ENCODE data around the gene P2RY6. TPM values are rescaled to one million over a fixed set of nuclear protein-coding genes. Genes with fewer than 3 reads are reported as not detected.

P2RY6 gene
- total RNA-seq, 2 experiments from 2014 or later: not detected

GRCh38 chr11:73316422-73316821, 44.3 kb downstream of the P2RY6 start:
- Histone ChIP-seq H3K4me3 (ENCODE audit: low read depth, low read length, poor library complexity, severe bottlenecking) (no peak overlapping the region), H4K20me1 (ENCODE audit: insufficient read depth, low read length) (no peaks in the 10 kb centered on the region), H3K4me2 (ENCODE audit: low read length) (no peak overlapping the region), H3K9me2 (ENCODE audit: insufficient read depth, low read length) (no peaks in the 10 kb centered on the region), H3K9me3 (ENCODE audit: low read length) (no peaks in the 10 kb centered on the region), H3K4me1 (ENCODE audit: insufficient read depth, low read length, poor library complexity, severe bottlenecking) (peaks cover 16% of the 10 kb centered on the region), H3K27ac (ENCODE audit: low read depth, low read length, poor library complexity, severe bottlenecking) (no peak overlapping the region), H3K79me2 (ENCODE audit: insufficient read depth, low read depth, low read length) (no peaks in the 10 kb centered on the region), H2AFZ (ENCODE audit: low read length) (no peak overlapping the region), H3K36me3 (ENCODE audit: insufficient read depth, low read length) (no peaks in the 10 kb centered on the region)
- no peak for DNase-seq (ENCODE audit: low spot score)
- CTCF ChIA-PET (ENCODE audit: unreplicated experiment): no interaction called here
- no TSS peak for BruUV-seq (replicated peaks)
- no peak for TF ChIP-seq EZH2phosphoT487 (IDR thresholded peaks at IDR 0.05; ENCODE audit: borderline replicate concordance, low read depth, low read length)
- no peak for TF ChIP-seq CTCF (conservative IDR thresholded peaks at IDR 0.05; ENCODE audit: low read length)
- intact Hi-C loops (cut with micrococcal nuclease; ENCODE audit: unreplicated experiment): no loop called here
- POLR2A ChIA-PET: no interaction called here

GRCh38 chr11:73317373-73317772, 45.2 kb downstream of the P2RY6 start:
- Histone ChIP-seq H3K27ac (ENCODE audit: low read depth, low read length, poor library complexity, severe bottlenecking) (no peak overlapping the region), H3K9me3 (ENCODE audit: low read length) (no peaks in the 10 kb centered on the region), H3K4me3 (ENCODE audit: low read depth, low read length, poor library complexity, severe bottlenecking) (no peak overlapping the region), H3K36me3 (ENCODE audit: insufficient read depth, low read length) (no peaks in the 10 kb centered on the region), H3K9me2 (ENCODE audit: insufficient read depth, low read length) (no peaks in the 10 kb centered on the region), H2AFZ (ENCODE audit: low read length) (no peak overlapping the region), H3K4me2 (ENCODE audit: low read length) (no peak overlapping the region), H3K4me1 (ENCODE audit: insufficient read depth, low read length, poor library complexity, severe bottlenecking) (peaks cover 25% of the 10 kb centered on the region), H3K79me2 (ENCODE audit: insufficient read depth, low read depth, low read length) (no peaks in the 10 kb centered on the region), H4K20me1 (ENCODE audit: insufficient read depth, low read length) (no peaks in the 10 kb centered on the region)
- TF ChIP-seq EZH2phosphoT487 (IDR thresholded peaks at IDR 0.05; ENCODE audit: borderline replicate concordance, low read depth, low read length): no peak
- TF ChIP-seq CTCF (conservative IDR thresholded peaks at IDR 0.05; ENCODE audit: low read length): no peak
- ChIA-PET POLR2A (no interaction called here), CTCF (ENCODE audit: unreplicated experiment) (no interaction called here)
- DNase-seq (ENCODE audit: low spot score): no peak
- BruUV-seq (replicated peaks): no TSS peak
- intact Hi-C loops (cut with micrococcal nuclease; ENCODE audit: unreplicated experiment): no loop called here

- Histone ChIP-seq H3K79me2 (ENCODE audit: insufficient read depth, low read depth, low read length) (no peaks in the 10 kb centered on the region), H3K4me3 (ENCODE audit: low read depth, low read length, poor library complexity, severe bottlenecking) (no peak overlapping the region), H3K4me2 (ENCODE audit: low read length) (no peak overlapping the region), H3K9me2 (ENCODE audit: insufficient read depth, low read length) (no peaks in the 10 kb centered on the region), H2AFZ (ENCODE audit: low read length) (no peak overlapping the region), H3K4me1 (ENCODE audit: insufficient read depth, low read length, poor library complexity, severe bottlenecking) (peaks cover 29% of the 10 kb centered on the region), H3K36me3 (ENCODE audit: insufficient read depth, low read length) (no peaks in the 10 kb centered on the region), H3K27ac (ENCODE audit: low read depth, low read length, poor library complexity, severe bottlenecking) (no peak overlapping the region), H3K9me3 (ENCODE audit: low read length) (no peaks in the 10 kb centered on the region), H4K20me1 (ENCODE audit: insufficient read depth, low read length) (no peaks in the 10 kb centered on the region)
- ChIA-PET CTCF (ENCODE audit: unreplicated experiment) (no interaction called here), POLR2A (interaction anchor here (0.6 kb wide), 1 partner anchor 16 kb away, joined by 7 read pairs; no protein-coding TSS in a partner anchor)
- no peak for DNase-seq (ENCODE audit: low spot score)
- no TSS peak for BruUV-seq (replicated peaks)
- intact Hi-C loops (cut with micrococcal nuclease; ENCODE audit: unreplicated experiment): no loop called here
- TF ChIP-seq CTCF (conservative IDR thresholded peaks at IDR 0.05; ENCODE audit: low read length): no peak
Observed at GRCh38 chr11:73317803-73318202, 45.7 kb downstream of the P2RY6 start.
